ENCODE results near the gene ABTB2. TPM values are rescaled to one million over a fixed set of nuclear protein-coding genes. Genes with fewer than 3 reads are reported as not detected.

The ABTB2 gene
- polyA plus RNA-seq, 1 of the 3 experiments (the other 2 are of a cell fraction) = 7.8 TPM

- Histone ChIP-seq H3K4me2 (no peak overlapping the region), H3K9me2 (no peaks in the 10 kb centered on the region), H3K27me3 (ENCODE audit: insufficient read depth) (no peaks in the 10 kb centered on the region), H3K4me3 (ENCODE audit: low read depth in 2 of 2, low read length in 1 of 2) (no peak overlapping the region), H3K79me2 (ENCODE audit: insufficient read depth) (no peaks in the 10 kb centered on the region), H3K36me3 (replicated peaks in 1 of 2; ENCODE audit: control insufficient read depth in 1 of 2, insufficient read depth in 2 of 2, low read length in 1 of 2) (no peaks in the 10 kb centered on the region), H3K4me1 (ENCODE audit: control insufficient read depth in 1 of 2, insufficient read depth in 2 of 2, low read depth in 1 of 2, low read length in 1 of 2) (peaks cover 16 to 17% of the 10 kb centered on the region in 2 experiments; a peak in 2 of 4 replicates), H3K9ac (no peak overlapping the region), H3K9me3 (no peaks in the 10 kb centered on the region), H3K27ac (ENCODE audit: low read depth in 2 of 2, low read length in 1 of 2) (peak overlapping the region in 1 of 2 experiments; percentile 7; a peak in 2 of 4 replicates), H3F3A (replicated peaks; ENCODE audit: insufficient read depth) (no peaks in the 10 kb centered on the region), H4K20me1 (ENCODE audit: insufficient read depth) (no peaks in the 10 kb centered on the region), H2AFZ (ENCODE audit: low read depth) (no peak overlapping the region)
- TF ChIP-seq PBX3 (IDR thresholded peaks at IDR 0.05) (peak; percentile 28; the same call in 1 of the 2 replicates), FOSL2 (IDR thresholded peaks at IDR 0.05; ENCODE audit: borderline replicate concordance, low read depth) (peak; percentile 75), TEAD4 (IDR thresholded peaks at IDR 0.05; ENCODE audit: borderline replicate concordance, insufficient read depth) (0 out of 2 replicates have a peak, but pooled peaks have one; percentile 19), TCF12 (IDR thresholded peaks at IDR 0.05) (peak; percentile 49), USF2 (IDR thresholded peaks at IDR 0.05; ENCODE audit: borderline replicate concordance, low read depth, low read length) (no peak), MAX (IDR thresholded peaks at IDR 0.05; ENCODE audit: low read depth) (0 out of 2 replicates have a peak, but pooled peaks have one; percentile 11), JUND (IDR thresholded peaks at IDR 0.05) (peak; percentile 63), NFIC (IDR thresholded peaks at IDR 0.05; ENCODE audit: borderline replicate concordance) (0 out of 2 replicates have a peak, but pooled peaks have one; percentile 23), USF1 (IDR thresholded peaks at IDR 0.05; ENCODE audit: borderline replicate concordance, low read depth) (0 out of 2 replicates have a peak, but pooled peaks have one; percentile 26), REST (IDR thresholded peaks at IDR 0.05; ENCODE audit: low read depth, low read length) (no peak)
- WGBS (ENCODE audit: low lambda C conversion rate) = 58% methylated on average over 8 of the region's 8 CpGs
- ChIA-PET CTCF (interaction anchor here (1.1 to 2.3 kb wide), 3 partner anchors 69 to 417 kb away, joined by 3 to 7 read pairs (median 3); no protein-coding TSS in a partner anchor), POLR2A (no interaction called here)
- DNase-seq = no peak
Measured at GRCh38 chr11:34243600-34244464, 114.0 kb downstream of the ABTB2 start.

All from SK-N-SH (cell line).